Mammary epithelial cell (primary cell): Measurements from ENCODE around the gene MED27.
A peak's percentile ranks its signal among the peaks of the same experiment; 100 is the strongest.

ENCODE experiments used
- EZH2 ChIP-seq: IDR thresholded peaks from 2 replicates; pipeline ENCODE4 v1.6.1; 2012; ENCODE audit warnings: low read length, inconsistent platforms, borderline replicate concordance
- TF ChIP-seq, protein P1 (sequence below), 2 donors: IDR thresholded peaks in 1 of 2; conservative IDR thresholded peaks in 1 of 2; 2 replicates each; pipeline ENCODE4 v1.5.1; 2011 to 2012; ENCODE audit warnings: inconsistent platforms in 2 of 2, low read length in 2 of 2, mild to moderate bottlenecking in 2 of 2, control low read depth in 1 of 2, low read depth in 1 of 2; ENCODE audit not compliant: insufficient read depth in 1 of 2; ENCODE audit errors: extremely low read depth in 1 of 2

DNA sequence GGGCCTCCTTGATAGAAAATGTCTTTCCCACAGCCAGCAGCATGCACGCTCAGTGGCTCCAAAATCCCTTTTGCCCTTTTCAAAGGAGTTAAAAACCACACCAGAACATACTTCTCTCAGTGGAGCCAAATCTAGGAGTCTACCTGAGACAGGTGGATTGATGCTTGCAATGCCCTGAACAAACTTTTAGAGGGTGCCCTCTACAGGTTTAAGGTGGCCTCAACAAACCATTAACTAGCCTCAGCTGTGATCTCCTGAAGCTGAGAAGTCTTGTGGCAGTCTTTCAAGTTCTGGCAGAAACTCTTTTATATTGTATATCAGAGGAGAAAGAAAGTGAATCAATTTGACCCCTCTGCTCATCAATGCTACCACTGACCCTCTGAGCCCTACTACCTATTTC lies 125.4 kb downstream of the MED27 start:
- TF ChIP-seq, protein P1, sequence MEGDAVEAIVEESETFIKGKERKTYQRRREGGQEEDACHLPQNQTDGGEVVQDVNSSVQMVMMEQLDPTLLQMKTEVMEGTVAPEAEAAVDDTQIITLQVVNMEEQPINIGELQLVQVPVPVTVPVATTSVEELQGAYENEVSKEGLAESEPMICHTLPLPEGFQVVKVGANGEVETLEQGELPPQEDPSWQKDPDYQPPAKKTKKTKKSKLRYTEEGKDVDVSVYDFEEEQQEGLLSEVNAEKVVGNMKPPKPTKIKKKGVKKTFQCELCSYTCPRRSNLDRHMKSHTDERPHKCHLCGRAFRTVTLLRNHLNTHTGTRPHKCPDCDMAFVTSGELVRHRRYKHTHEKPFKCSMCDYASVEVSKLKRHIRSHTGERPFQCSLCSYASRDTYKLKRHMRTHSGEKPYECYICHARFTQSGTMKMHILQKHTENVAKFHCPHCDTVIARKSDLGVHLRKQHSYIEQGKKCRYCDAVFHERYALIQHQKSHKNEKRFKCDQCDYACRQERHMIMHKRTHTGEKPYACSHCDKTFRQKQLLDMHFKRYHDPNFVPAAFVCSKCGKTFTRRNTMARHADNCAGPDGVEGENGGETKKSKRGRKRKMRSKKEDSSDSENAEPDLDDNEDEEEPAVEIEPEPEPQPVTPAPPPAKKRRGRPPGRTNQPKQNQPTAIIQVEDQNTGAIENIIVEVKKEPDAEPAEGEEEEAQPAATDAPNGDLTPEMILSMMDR (conservative IDR thresholded peaks at IDR 0.05 in 1 of 2, IDR thresholded peaks at IDR 0.05 in 1 of 2; ENCODE audit: extremely low read depth in 1 of 2, insufficient read depth in 1 of 2, low read depth in 1 of 2, low read length in 2 of 2): peak; percentile 35 to 58
- TF ChIP-seq EZH2: no peak
